ENCODE measurements around the gene IQSEC1.

GRCh38 chr3:12861611-12862010 lies 211.6 kb downstream of the IQSEC1 start:
- no peak for TF ChIP-seq ZBTB33 (IDR thresholded peaks at IDR 0.05; ENCODE audit: extremely low read depth, insufficient replicate concordance, low read length)
- TF ChIP-seq POLR2A (IDR thresholded peaks at IDR 0.05; ENCODE audit: borderline replicate concordance, extremely low read depth, insufficient read depth, insufficient read length): no peak
- no peak for TF ChIP-seq EGR1 (IDR thresholded peaks at IDR 0.05; ENCODE audit: low read depth)
- no peak for TF ChIP-seq CTCF (IDR thresholded peaks at IDR 0.05 in 2 of 3, conservative IDR thresholded peaks at IDR 0.05 in 1 of 3; ENCODE audit: borderline replicate concordance in 1 of 3, insufficient read depth in 1 of 3, low read depth in 2 of 3, low read length in 2 of 3)
- no peak for TF ChIP-seq EZH2 (IDR thresholded peaks at IDR 0.05)
- no peak for TF ChIP-seq ZNF274 (IDR thresholded peaks at IDR 0.05; ENCODE audit: low read depth, low read length)
- no peak for TF ChIP-seq POLR2AphosphoS5 (IDR thresholded peaks at IDR 0.05; ENCODE audit: low read depth, low read length)
- TF ChIP-seq REST (IDR thresholded peaks at IDR 0.05; ENCODE audit: low read depth): no peak
- no peak for TF ChIP-seq YY1 (IDR thresholded peaks at IDR 0.05; ENCODE audit: extremely low read depth, insufficient replicate concordance, low read depth, low read length)
- TF ChIP-seq MAX (IDR thresholded peaks at IDR 0.05): no peak
- TF ChIP-seq FOSL1 (IDR thresholded peaks at IDR 0.05; ENCODE audit: low read depth): no peak
